Prostate gland (tissue), 2 donors: ENCODE measurements around the gene ANKS3. TPM values are rescaled to one million over a fixed set of nuclear protein-coding genes. Genes with fewer than 3 reads are reported as not detected.

Experiments
- DNase-seq: peaks from one replicate; pipeline ENCODE4 v3.0.0-alpha.2; 2019; ENCODE audit warnings: low spot score
- H3K27ac ChIP-seq, 2 donors: fragments of 200-600 bp; sonication (generic); 2 replicates each; pipeline ENCODE4 v1.5.1; 2017 to 2019
- H3K27me3 ChIP-seq: fragments of 200-600 bp; sonication (generic); replicated peaks from 2 replicates; pipeline ENCODE4 v1.5.1; 2019; ENCODE audit not compliant: insufficient read depth
- H3K36me3 ChIP-seq, 2 donors: fragments of 200-600 bp; sonication (generic); 1 replicate in 1 of 2; 2 replicates in 1 of 2; pipeline versions ENCODE4 v1.5.1 to v1.8.1; 2017 to 2019
- H3K4me1 ChIP-seq: fragments of 200-600 bp; sonication (generic); replicated peaks from 2 replicates; pipeline ENCODE4 v1.5.1; 2019
- H3K4me3 ChIP-seq, 2 donors: fragments of 200-600 bp; sonication (generic); 2 replicates each; pipeline ENCODE4 v1.5.1; 2017 to 2019
- H3K9me3 ChIP-seq: fragments of 200-600 bp; sonication (generic); 2 replicates; pipeline ENCODE4 v1.5.1; 2017
- POLR2A ChIP-seq: fragments of 450-650 bp; IDR thresholded peaks from one replicate; pipeline ENCODE4 v1.6.1; 2016; ENCODE audit warnings: antibody characterized with exemption, mild to moderate bottlenecking
- POLR2AphosphoS5 ChIP-seq: sonication (generic); formaldehyde crosslinking; IDR thresholded peaks from one replicate; pipeline ENCODE4 v1.6.1; 2017; ENCODE audit warnings: antibody characterized with exemption
- WGBS: methylation state at CpG from one replicate; pipeline ENCODE4 v1.1.5; 2018; 5-methylcytosine and 5-hydroxymethylcytosine counted together
- intact Hi-C: fragments of 100-400 bp; cut with DNase I; formaldehyde crosslinking; loops from one replicate; pipeline ENCODE4 v1.14.2; 2022
- total RNA-seq, 2 donors: library from RNA; depleted of rRNA; stranded (reverse); fragments of >200 nt; gene quantifications; one replicate each; pipeline ENCODE4 v1.1.0, GENCODE V29; 2016
- TF ChIP-seq, protein P1 (sequence below), 4 experiments: fragments of 200-600 bp in 2 of 4; fragments of 450-650 bp in 2 of 4; sonication (generic) in 2 of 4; IDR thresholded peaks; 1 replicate in 3 of 4; 2 replicates in 1 of 4; pipeline ENCODE4 v1.5.1; 2016 to 2019; ENCODE audit warnings: antibody characterized with exemption in 4 of 4, mild to moderate bottlenecking in 2 of 4, moderate library complexity in 2 of 4

ANKS3 gene
- total RNA-seq, 2 donors from 2014 or later = 19.1 to 42.9 TPM

GRCh38 chr16:4693296-4693955 lies 40.6 kb downstream of the ANKS3 start, which contains the start of gene NUDT16L1:
Gene NUDT16L1, plus strand, starts transcription at chr16:4693562. Its CDS starts 165 bp downstream, at chr16:4693727.
- DNase-seq = peak; percentile 96
- WGBS = under 1% methylated on average over 66 of the region's 91 CpGs
- Histone ChIP-seq H3K9me3 (no peaks in the 10 kb centered on the region), H3K36me3 (peaks cover 0 to 4% of the 10 kb centered on the region in 2 donors), H3K4me3 (peak within 1 kb of the TSS; percentile 90 to 99), H3K27ac (peak within 1 kb of the TSS; percentile 82 to 89), H3K4me1 (peaks cover 13% of the 10 kb centered on the region), H3K27me3 (no peaks in the 10 kb centered on the region)
- intact Hi-C loops = loop anchor here (5.0 kb wide), 2 partner anchors 81 to 264 kb away; partner anchors contain the start of genes SEC14L5 and UBALD1
- TF ChIP-seq POLR2A = peak; percentile 67
- TF ChIP-seq, protein P1, sequence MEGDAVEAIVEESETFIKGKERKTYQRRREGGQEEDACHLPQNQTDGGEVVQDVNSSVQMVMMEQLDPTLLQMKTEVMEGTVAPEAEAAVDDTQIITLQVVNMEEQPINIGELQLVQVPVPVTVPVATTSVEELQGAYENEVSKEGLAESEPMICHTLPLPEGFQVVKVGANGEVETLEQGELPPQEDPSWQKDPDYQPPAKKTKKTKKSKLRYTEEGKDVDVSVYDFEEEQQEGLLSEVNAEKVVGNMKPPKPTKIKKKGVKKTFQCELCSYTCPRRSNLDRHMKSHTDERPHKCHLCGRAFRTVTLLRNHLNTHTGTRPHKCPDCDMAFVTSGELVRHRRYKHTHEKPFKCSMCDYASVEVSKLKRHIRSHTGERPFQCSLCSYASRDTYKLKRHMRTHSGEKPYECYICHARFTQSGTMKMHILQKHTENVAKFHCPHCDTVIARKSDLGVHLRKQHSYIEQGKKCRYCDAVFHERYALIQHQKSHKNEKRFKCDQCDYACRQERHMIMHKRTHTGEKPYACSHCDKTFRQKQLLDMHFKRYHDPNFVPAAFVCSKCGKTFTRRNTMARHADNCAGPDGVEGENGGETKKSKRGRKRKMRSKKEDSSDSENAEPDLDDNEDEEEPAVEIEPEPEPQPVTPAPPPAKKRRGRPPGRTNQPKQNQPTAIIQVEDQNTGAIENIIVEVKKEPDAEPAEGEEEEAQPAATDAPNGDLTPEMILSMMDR (IDR thresholded peaks at IDR 0.05) = peak in 2 of 4 experiments; percentile 73 to 74
- TF ChIP-seq POLR2AphosphoS5 = peak; percentile 83

DNA sequence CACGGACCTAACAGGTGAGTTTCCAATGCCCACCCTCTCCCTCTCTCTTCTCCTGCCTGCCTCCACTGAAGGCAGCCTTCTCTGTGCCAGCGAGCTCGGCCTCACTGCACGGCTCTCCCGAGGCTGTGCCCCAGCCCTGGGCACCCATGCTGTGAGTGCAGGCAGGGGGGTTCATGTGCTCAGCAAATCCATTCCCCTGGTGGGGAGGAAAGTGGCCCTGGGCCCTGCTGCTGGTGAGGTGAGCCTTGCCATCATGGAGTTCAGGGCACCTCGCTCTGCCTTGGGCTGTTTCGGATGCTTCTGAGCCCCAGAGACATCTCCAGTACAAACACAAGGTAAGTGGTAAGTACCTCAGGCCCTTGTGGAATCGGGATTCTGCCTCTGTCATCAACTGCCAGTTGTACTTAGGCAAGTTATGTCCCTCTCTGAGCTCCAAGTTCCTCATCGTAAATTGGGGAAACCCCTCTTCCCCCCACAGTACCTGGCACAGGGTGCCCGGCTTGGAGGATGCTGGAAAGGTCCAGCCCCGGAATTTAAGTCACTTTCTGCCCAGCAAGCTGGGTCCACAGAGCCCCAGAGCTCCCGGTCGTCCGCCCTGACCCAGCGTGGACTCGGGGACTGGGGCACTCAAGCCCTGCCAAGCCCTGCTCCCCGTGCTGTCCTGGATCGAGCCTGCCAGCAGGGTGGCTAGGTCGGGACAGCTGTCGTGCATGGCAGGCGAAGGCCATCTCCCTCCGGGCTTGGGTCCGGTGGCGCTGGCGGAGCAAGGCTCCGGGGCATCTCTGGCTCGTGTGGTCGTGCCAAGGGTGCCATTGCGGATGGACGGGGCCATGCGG lies 41.4 kb downstream of the ANKS3 start:
- intact Hi-C loops = loop anchor here (5.0 kb wide), 2 partner anchors 80 to 265 kb away; partner anchors contain the start of genes SEC14L5 and UBALD1
- Histone ChIP-seq H3K36me3 (no peaks in the 10 kb centered on the region), H3K4me3 (peak overlapping the region; percentile 90 to 99), H3K9me3 (no peaks in the 10 kb centered on the region), H3K27ac (peak overlapping the region; percentile 75 to 82), H3K27me3 (no peaks in the 10 kb centered on the region), H3K4me1 (peaks cover 13% of the 10 kb centered on the region)
- TF ChIP-seq POLR2A (no peak), POLR2AphosphoS5 (no peak)
- TF ChIP-seq, protein P1 (IDR thresholded peaks at IDR 0.05) = no peak
- no peak for DNase-seq
- WGBS = 17% methylated on average over 29 of the region's 31 CpGs

DNA sequence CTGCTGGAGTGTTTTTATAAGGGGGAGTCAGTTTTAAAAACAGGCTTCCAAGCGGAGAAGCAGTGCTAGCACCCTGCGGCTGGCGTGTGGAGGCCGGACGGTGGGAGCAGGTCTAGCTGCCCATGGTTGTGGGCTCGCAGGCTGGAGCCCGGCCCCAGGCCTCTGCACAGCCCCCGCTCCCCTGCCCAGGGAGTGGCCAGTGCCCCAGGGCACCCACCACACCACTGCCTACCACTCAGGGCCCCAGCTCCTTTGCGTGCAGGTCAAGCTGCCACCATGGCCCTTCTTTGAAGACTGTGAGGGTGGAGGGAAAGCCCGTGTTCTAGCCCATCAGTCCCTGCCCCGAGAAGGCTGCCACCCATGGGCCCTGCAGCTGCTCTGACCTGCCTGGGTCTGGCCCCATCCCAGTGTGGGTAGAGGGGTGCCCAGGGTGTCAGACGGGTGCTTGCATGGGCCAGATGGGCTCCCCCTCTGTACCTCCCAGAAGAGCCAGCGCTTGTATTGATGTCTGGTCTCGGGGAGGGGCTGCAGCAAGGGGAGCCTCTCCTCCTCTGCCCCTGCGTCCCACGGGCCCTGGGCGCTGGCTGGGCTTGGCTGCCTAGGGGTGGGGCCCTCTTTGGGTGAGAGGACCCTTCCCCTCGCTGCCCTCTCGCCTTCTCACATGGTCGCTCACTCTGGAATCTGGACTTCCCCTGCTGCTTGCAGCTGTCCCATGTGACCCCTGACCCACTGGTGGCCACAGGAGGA lies 42.2 kb downstream of the ANKS3 start:
- no peak for TF ChIP-seq POLR2A
- DNase-seq = no peak
- H3K36me3 ChIP-seq = no peaks in the 10 kb centered on the region
- intact Hi-C loops = loop anchor here (5.0 kb wide), 2 partner anchors 80 to 265 kb away; partner anchors contain the start of genes SEC14L5 and UBALD1
- no peak overlapping the region for H3K27ac ChIP-seq
- peaks cover 13% of the 10 kb centered on the region for H3K4me1 ChIP-seq
- no peak overlapping the region for H3K4me3 ChIP-seq
- 80% methylated on average over 20 of the region's 20 CpGs for WGBS
- no peaks in the 10 kb centered on the region for H3K27me3 ChIP-seq
- H3K9me3 ChIP-seq = no peaks in the 10 kb centered on the region

GRCh38 chr16:4690946-4691665 lies 43.0 kb downstream of the ANKS3 start:
- Histone ChIP-seq H3K36me3 (no peaks in the 10 kb centered on the region), H3K4me1 (peaks cover 13% of the 10 kb centered on the region), H3K27me3 (no peaks in the 10 kb centered on the region), H3K27ac (no peak overlapping the region), H3K9me3 (no peaks in the 10 kb centered on the region), H3K4me3 (no peak overlapping the region)
- intact Hi-C loops = loop anchor here (5.0 kb wide), 2 partner anchors 79 to 266 kb away; partner anchors contain the start of genes SEC14L5 and UBALD1
- 75% methylated on average over 19 of the region's 19 CpGs for WGBS
- DNase-seq = no peak
- TF ChIP-seq, protein P1 (IDR thresholded peaks at IDR 0.05) = no peak
- TF ChIP-seq POLR2A (no peak), POLR2AphosphoS5 (no peak)
